Bronchial epithelial cell (primary cell): ENCODE results near the gene STYXL1. TPM values are rescaled to one million over a fixed set of nuclear protein-coding genes. Genes with fewer than 3 reads are reported as not detected.

Experiments used
- DNase-seq: peaks from one replicate; pipeline ENCODE4 v3.0.0-alpha.2; 2010; ENCODE audit warnings: low read depth
- FAIRE-seq: peaks from 2 replicates; lab custom pipeline; 2011; peaks lifted over from hg19 to GRCh38; lab: Jason Lieb, UNC
- H3K27me3 ChIP-seq: 2 replicates; pipeline ENCODE4 v1.5.1; 2011; ENCODE audit warnings: low read length; ENCODE audit not compliant: control insufficient read depth, insufficient read depth
- H3K36me3 ChIP-seq: 2 replicates; pipeline ENCODE4 v1.5.1; 2011; ENCODE audit warnings: low read length; ENCODE audit not compliant: control insufficient read depth, insufficient read depth
- H3K4me3 ChIP-seq: 2 replicates; pipeline ENCODE4 v1.5.1; 2011; ENCODE audit warnings: mild to moderate bottlenecking, low read depth, low read length, control low read depth
- CTCF ChIP-seq: IDR thresholded peaks from 2 replicates; pipeline ENCODE4 v1.5.1; 2011; ENCODE audit warnings: mild to moderate bottlenecking, moderate library complexity, low read length, control low read depth, inconsistent platforms; ENCODE audit not compliant: insufficient read depth, severe bottlenecking
- total RNA-seq: library from RNA; depleted of rRNA; stranded (reverse); fragments of >200 nt; gene quantifications from 2 replicates; pipeline ENCODE4 v1.2.1, GENCODE V29; 2014

STYXL1 gene
- total RNA-seq, 1 donor from 2014 or later: 47.7 TPM

GRCh38 chr7:75958802-75959543 lies 88.8 kb downstream of the STYXL1 start:
- no peak overlapping the region for H3K4me3 ChIP-seq
- no peaks in the 10 kb centered on the region for H3K27me3 ChIP-seq
- no peak for TF ChIP-seq CTCF
- no peak for DNase-seq
- peaks cover 14% of the 10 kb centered on the region for H3K36me3 ChIP-seq
- no peak for FAIRE-seq

GRCh38 chr7:75957021-75957736 lies 90.6 kb downstream of the STYXL1 start:
- peak; percentile 19 for DNase-seq
- no peak overlapping the region for H3K4me3 ChIP-seq
- H3K36me3 ChIP-seq: peaks cover 20% of the 10 kb centered on the region
- H3K27me3 ChIP-seq: no peaks in the 10 kb centered on the region
- no peak for FAIRE-seq
- no peak for TF ChIP-seq CTCF

GRCh38 chr7:75955331-75955955 lies 92.4 kb downstream of the STYXL1 start:
- no peak for TF ChIP-seq CTCF
- no peak for DNase-seq
- Histone ChIP-seq H3K36me3 (peaks cover 19% of the 10 kb centered on the region), H3K27me3 (no peaks in the 10 kb centered on the region), H3K4me3 (no peak overlapping the region)
- FAIRE-seq: no peak

GRCh38 chr7:75953931-75954330 lies 93.9 kb downstream of the STYXL1 start:
- DNase-seq: no peak
- Histone ChIP-seq H3K27me3 (no peaks in the 10 kb centered on the region), H3K36me3 (peaks cover 19% of the 10 kb centered on the region), H3K4me3 (no peak overlapping the region)
- no peak for TF ChIP-seq CTCF
- FAIRE-seq: no peak

- Histone ChIP-seq H3K36me3 (peaks cover 19% of the 10 kb centered on the region), H3K4me3 (no peak overlapping the region), H3K27me3 (no peaks in the 10 kb centered on the region)
- no peak for DNase-seq
- FAIRE-seq: no peak
- no peak for TF ChIP-seq CTCF
Observed at GRCh38 chr7:75953431-75953830, 94.4 kb downstream of the STYXL1 start.
